ENCODE measurements around the gene CDC25A.
A peak's percentile ranks its signal among the peaks of the same experiment; 100 is the strongest.

The CDC25A gene

DNA sequence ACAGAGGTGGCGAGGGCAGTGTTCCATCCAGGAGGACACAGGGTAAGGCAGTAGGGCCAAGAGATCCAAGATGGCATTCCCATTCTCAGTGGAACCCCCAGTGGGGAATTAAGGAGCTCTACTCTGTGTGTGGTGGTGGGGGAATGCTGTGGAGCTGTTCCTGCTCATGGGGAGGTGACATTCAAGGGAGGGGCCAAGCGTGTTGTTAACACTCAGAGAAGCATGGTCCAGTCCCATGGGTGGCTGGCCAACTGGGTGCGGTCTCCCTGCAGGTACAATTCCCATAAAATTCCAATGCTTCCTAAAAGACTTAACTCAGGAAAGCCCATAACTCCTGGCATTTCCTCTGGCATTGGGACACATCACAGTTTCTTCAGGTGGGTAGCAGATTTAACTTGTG, 37.4 kb upstream of the CDC25A start:
- TF ChIP-seq, protein P1, sequence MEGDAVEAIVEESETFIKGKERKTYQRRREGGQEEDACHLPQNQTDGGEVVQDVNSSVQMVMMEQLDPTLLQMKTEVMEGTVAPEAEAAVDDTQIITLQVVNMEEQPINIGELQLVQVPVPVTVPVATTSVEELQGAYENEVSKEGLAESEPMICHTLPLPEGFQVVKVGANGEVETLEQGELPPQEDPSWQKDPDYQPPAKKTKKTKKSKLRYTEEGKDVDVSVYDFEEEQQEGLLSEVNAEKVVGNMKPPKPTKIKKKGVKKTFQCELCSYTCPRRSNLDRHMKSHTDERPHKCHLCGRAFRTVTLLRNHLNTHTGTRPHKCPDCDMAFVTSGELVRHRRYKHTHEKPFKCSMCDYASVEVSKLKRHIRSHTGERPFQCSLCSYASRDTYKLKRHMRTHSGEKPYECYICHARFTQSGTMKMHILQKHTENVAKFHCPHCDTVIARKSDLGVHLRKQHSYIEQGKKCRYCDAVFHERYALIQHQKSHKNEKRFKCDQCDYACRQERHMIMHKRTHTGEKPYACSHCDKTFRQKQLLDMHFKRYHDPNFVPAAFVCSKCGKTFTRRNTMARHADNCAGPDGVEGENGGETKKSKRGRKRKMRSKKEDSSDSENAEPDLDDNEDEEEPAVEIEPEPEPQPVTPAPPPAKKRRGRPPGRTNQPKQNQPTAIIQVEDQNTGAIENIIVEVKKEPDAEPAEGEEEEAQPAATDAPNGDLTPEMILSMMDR (IDR thresholded peaks at IDR 0.05; ENCODE audit: insufficient read depth, low read depth, low read length, missing control alignments), result no peak
- H3K4me3 ChIP-seq (ENCODE audit: low read depth, low read length), result no peak overlapping the region
- no peak for DNase-seq (ENCODE audit: low read depth)

DNA sequence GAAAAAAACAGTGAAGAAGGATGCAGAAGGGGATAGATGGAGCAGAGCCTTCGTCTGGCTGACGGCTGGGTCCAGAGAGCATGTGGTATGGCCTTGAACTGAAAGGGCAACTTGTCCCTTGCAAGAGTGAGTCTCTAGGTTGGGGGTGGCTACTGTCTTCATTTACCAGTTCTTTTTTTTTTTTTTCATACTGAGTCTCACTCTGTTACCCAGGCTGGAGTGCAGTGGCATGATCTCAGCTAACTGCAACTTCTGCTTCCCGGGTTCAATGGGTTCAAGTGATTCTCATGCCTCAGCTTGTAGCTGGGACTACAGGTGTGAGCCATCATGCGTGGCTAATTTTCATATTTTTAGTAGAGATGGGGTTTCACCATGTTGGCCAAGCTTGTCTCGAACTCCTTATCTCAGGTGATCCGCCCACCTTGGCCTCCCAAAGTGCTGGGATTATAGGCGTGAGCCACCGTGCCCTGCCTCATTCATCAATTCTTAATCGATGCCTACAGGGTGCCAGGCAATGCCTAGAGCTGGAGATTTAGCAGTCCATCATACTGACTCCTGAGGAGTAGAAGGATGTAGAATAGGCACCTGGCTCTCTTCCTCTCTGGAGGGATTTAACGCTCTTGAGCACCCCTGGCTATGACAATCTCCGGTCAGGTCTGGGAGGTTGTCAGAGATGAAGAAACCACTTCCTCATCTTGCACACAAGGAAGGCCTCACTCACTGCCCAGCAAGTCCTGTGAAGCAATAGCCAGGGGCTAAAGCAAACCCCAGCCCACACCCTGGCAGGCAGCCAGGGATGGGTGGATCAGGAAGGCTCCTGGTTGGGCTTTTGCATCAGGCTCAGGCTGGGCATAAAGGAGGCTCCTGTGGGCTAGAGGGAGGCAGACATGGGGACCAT, 34.6 kb upstream of the CDC25A start, which contains the start of gene CAMP:
Gene CAMP, plus strand, starts transcription at position 880 of the 898 bp plus-strand sequence. Its CDS starts 17 bp downstream, at position 897.
- peak; percentile 81 for DNase-seq (ENCODE audit: low read depth)
- no peak within 1 kb of the TSS for H3K4me3 ChIP-seq (ENCODE audit: low read depth, low read length)
- TF ChIP-seq, protein P1 (IDR thresholded peaks at IDR 0.05; ENCODE audit: insufficient read depth, low read depth, low read length, missing control alignments), result no peak

DNA sequence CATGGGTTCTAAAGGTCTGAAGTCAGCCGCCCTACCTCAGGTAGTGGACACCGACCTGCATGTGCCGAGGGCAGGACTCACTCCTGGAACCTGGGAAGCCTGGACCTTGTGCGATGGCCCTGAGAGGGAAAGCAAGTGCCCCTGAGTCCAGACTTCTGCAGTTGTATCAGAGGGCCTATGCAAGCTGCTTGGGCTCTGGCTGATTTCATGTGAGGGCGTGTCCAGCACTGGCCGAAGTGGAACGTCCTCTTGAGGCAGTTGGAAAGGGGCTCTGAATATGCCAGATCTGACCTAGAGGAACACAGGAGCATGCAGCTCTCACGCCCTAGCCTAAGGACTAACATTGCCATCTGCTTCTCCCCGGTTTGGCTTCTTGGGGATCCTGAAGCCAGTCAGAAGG, 32.5 kb upstream of the CDC25A start:
- DNase-seq (ENCODE audit: low read depth), result no peak
- TF ChIP-seq, protein P1 (IDR thresholded peaks at IDR 0.05; ENCODE audit: insufficient read depth, low read depth, low read length, missing control alignments), result no peak
- H3K4me3 ChIP-seq (ENCODE audit: low read depth, low read length), result no peak overlapping the region

DNA sequence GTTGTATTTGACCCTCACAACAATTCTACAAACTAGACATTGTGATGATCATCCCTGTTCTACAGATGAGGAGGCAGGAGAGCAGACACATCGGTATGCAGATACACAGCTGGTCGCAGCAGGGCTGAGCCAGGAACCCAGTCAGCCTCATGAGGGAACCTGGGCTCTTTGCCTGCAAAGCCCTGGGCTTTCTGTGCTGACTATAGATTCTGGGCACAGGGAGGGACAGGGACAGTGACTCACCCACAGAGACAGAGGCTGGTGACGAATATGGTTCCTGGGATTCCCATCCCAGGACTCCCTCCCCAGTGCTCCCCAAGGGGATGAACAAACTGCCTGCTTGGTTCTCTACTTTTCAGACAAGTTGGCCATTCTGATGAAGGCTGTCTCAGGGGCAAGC, 31.3 kb upstream of the CDC25A start:
- H3K4me3 ChIP-seq (ENCODE audit: low read depth, low read length), result no peak overlapping the region
- TF ChIP-seq, protein P1 (IDR thresholded peaks at IDR 0.05; ENCODE audit: insufficient read depth, low read depth, low read length, missing control alignments), result no peak
- DNase-seq (ENCODE audit: low read depth), result no peak

DNA sequence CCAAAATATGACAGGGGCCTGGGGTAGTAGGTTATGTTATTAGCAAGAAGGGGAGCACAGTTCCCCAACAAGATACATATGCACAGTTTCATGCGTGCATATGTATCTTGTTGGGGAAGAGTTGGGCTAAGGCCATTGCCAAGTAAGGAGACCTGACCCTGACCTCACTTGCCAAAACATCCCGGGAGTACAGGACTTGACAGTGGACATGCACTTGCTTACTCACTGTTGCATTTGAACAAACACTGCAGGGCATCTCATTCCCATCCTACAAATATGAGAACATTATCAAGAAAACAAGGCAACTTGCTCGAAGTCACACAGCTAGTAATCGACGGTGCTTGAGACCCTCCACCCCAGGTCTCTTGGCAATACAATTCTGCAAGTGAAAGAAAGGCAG, 30.3 kb upstream of the CDC25A start:
- no peak overlapping the region for H3K4me3 ChIP-seq (ENCODE audit: low read depth, low read length)
- no peak for DNase-seq (ENCODE audit: low read depth)
- TF ChIP-seq, protein P1 (IDR thresholded peaks at IDR 0.05; ENCODE audit: insufficient read depth, low read depth, low read length, missing control alignments), result no peak

DNA sequence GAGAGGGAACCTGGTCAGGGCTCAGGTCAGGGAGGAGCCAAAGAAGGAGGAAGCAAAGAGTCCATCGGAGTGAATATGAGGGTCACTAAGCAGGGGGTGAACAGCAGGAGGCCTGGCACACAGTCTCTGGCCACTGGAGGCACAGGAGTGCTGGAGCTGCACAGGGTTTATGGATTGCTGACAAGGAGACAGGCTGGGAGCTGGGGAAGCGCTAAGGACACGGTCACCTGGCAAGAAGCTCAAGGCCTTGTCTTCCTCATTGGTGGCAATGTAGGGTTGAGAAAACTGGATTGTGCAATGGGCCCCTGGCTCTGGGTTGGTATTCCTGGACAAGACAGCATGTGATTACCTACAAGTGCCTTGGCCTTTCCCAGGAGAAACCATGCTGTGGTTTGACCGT, 29.2 kb upstream of the CDC25A start:
- H3K4me3 ChIP-seq (ENCODE audit: low read depth, low read length), result no peak overlapping the region
- DNase-seq (ENCODE audit: low read depth), result no peak
- TF ChIP-seq, protein P1 (IDR thresholded peaks at IDR 0.05; ENCODE audit: insufficient read depth, low read depth, low read length, missing control alignments), result no peak

Measured in GM12865 (cell line).